ENCODE measurements around the gene CEP43.

DNA sequence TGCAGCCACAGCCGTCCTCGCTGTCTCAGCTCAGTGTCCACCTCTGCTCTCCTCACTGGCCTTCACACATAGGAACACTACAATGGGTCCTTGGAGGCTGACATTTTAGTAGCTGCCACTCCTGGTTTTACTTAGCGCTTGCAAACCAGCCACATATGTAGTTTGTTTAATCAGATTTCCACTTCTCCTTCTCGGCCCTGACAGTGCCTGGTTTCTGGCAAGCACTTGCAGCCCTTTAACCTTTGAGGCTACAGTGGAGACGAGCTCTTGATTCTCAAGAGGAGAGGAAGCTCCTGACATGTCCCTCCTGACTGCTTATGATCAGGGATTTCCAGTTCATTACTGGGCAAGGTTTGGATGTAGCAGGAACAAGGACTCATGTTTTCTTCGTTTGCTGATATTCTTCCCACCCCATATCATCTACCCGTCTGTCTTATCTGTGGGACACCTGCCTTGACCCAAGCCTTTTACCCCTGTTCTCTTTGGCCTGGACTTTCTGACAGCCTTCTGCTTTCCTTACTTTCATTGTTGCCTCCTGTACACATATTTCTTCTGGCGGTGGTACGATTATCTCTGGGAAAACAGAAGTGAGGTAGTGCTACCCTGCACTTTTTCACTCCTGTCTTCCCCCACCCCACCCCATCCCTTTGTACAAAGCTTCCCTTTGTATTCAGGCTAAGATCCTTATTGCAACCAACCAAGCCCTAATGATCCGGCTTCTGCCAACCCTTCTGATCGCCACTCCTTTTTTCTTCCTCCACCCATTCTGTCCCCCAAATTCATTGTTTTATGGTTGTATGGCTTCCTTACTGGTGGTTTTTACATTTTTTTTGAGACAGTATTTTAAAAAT is 31.2 kb downstream of the CEP43 start:
- TF ChIP-seq POLR2AphosphoS5 (IDR thresholded peaks at IDR 0.05) (no peak), POLR2A (IDR thresholded peaks at IDR 0.05) (no peak)
- TF ChIP-seq, protein P1, sequence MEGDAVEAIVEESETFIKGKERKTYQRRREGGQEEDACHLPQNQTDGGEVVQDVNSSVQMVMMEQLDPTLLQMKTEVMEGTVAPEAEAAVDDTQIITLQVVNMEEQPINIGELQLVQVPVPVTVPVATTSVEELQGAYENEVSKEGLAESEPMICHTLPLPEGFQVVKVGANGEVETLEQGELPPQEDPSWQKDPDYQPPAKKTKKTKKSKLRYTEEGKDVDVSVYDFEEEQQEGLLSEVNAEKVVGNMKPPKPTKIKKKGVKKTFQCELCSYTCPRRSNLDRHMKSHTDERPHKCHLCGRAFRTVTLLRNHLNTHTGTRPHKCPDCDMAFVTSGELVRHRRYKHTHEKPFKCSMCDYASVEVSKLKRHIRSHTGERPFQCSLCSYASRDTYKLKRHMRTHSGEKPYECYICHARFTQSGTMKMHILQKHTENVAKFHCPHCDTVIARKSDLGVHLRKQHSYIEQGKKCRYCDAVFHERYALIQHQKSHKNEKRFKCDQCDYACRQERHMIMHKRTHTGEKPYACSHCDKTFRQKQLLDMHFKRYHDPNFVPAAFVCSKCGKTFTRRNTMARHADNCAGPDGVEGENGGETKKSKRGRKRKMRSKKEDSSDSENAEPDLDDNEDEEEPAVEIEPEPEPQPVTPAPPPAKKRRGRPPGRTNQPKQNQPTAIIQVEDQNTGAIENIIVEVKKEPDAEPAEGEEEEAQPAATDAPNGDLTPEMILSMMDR (IDR thresholded peaks at IDR 0.05) = no peak
